ENCODE measurements around the gene CDC42EP1.

CDC42EP1 gene

DNA sequence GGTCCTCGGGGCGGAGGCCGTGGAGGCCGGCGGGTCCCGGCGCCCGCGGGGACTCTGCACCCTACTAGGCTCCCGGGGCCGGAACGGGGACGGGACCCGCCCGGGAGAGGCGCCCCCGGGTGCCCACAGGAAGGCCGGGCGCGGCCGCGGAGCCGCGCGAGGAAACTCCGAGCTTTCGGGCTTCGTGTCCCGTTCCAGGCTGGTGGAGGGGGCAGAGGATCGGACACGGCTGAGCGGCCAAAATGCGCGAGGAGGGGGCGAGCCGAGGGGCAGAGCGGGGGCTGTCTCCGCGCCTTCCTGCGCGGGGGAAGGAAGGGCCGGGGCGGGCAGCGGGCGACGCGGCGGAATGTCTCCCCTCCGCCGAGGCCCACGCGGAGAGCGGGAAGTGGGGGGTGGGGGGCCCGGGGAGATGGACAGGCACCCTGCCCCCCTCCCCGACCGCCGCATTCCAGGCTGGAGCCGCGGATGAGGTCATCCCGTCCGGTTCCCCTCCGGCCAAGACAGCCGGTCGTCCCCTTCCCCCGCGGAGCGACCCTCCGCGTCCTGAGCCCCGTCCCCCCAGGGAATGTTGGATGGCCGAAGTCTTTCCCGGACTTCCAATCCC lies 430 bp downstream of the CDC42EP1 start:
- no peak for DNase-seq (ENCODE audit: low read depth, low spot score)

DNA sequence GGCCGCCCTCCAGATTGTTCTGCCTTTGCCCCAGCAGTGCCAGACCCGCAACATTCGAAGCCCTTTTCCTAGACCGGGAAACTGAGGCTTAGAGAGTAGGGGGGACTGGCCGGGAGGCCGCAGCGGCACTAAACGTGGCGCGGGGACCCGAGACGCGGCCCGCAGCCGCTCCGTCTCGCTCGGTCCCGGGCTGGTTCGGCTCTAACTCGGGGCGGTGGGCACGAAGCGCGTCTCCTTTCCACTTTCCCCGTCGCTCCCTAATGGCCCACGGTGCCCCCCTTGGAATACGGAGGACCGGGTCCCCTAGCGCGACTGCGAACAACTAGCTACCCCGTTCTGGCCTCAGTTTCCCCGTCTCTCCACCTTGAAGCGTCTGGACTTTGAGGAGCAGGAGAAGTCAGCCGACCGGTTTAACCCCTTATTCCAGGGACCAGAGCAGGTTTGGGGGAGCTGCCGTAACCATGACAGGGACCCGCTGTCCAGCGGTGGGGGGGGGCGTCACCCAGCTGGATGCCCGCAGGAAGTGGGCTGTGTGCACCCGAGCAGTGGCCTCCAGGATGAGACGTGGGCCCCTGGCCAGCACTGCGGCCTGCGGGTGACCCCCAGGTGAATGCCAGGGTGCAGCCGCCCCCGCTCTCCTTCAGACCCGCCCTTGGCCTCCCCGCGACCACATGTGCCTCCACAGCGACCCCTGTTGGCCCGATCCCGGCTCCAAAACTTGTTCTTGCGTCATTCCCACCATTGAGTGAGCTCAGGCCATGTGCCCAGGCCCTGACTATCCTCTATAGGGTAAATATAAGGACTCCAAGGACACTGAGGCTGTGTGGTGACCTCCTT lies 1.1 kb downstream of the CDC42EP1 start:
- peak; percentile 69 for DNase-seq (ENCODE audit: low read depth, low spot score)

DNA sequence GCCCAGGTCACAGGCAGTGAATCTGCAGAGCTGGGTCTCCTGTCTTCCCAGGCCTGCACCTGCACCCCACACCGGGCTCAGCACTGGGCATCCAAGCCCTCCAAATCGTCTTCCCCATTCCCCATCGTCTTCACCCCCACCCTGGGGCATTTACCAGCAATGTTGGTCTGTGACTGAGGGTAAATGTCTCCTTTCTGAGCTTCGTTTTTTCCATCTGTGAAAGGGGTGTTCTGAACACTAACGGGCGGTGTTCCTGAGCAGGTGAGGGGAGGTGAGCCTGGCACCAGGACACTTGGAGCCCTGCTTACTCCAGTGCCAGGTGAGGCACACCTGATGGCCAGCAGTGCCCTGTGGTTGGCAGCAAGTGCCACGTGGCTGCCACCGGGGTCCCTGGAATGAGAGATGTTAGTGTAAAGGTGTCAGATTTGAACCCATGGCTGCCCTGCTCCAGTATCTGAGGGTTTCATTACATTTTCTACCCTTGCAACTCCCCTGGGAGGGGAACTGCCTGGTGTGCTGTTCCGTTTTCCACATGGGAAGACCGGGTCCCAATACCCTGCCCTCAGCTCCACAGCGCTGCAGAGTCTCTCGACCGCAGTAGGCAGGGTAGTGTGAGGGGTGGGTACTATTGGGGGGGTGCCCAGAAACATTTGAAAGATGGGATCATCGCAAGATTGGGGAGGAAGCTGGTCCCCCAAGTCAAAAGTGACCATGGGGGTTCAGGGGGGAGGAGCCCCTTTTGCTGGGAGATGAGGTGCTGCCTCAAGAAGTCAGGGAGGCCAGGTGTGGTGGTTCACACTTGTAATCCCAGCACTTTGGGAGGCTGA lies 2.0 kb downstream of the CDC42EP1 start:
- DNase-seq (ENCODE audit: low read depth, low spot score), result no peak

DNA sequence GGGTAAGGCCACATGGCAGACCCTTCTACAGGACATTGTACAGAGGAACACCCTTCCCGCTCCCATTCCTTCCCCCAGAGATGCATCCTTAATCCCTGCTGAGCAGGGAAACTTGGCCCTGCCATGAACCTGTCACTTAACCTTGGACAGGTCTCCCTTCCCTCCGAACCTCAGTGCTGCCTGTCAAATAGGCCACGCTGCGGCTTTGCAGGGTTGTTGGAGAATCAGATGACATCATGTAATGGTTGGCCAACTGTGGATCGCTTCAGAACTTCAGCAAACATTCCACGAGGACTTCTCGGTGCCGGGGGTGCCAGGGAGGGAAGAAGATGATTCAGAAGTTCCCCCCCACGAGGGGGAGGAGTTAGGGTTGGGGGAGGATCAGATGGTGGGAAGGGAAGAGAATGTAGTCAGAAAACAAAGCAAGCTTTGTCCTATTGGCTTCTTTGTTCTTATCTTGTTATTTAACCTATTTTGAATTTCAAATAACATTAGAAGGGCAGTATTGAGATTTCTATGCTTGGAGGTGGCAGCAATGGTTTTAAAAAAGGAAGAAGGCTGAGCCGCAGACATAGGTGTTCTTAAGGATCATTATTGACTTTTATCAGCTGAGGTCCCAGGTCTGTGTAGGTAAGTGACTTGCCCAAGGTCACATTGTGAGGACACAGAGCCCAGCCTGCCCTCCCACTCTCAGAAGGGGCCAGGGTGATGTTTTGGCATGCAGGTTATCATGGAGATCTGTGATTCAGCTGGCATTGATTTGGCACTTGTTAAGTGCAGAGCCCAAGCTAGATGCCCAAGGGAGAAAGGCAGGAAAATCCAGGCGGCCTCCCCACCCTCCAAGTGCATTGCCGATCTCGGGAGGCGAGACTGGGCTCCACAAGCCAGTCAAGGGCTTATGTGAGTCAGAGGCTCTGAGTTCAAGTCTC lies 3.1 kb downstream of the CDC42EP1 start:
- DNase-seq (ENCODE audit: low read depth, low spot score), result no peak

DNA sequence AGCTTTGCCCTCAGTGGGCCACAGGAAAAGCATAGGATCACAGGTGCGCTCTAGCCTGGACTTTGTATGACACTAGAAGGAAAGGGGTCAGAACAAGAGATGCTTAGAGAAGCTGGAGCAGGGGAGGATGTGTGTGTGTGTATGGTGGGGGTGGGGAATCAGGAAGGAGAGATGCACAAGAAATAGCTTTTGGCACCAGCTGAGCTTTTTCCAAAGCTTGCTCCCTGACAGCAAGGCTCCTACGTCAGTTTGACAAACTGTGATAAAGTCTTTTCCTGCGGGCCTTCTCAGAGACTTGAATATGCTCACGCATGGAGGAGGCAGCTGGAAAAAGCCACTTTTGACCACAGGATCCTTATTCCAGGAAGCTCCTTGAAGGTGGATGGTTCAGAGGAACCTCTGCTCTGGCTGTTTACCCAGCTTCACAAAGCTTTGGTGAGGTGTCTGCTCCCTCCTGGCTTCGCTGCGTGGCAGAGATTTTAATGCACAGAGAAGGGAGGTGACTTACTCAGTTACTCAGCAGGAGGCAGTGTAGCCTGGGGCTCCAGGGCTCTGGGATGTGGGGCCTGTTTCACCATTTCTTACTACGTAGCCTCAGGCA lies 3.9 kb downstream of the CDC42EP1 start:
- DNase-seq (ENCODE audit: low read depth, low spot score), result no peak

DNA sequence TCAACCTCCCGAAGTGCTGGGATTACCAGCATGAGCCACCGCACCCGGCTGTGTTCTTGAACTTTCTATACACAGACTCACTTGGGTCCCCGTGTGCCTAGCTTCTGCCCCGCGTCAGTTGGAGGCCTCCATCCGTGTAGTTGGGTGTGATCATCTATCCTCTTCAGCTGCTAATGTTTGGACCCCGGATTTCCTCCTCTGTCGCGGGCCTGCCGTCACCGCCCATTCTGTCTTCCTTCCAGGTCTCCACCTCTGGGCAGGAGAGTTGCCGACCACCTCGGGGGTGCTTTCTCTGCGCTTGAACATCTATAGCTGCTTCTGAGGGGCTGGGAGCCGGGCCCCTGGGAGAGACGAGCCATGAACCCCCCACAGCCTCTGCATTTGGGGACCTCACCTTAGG lies 5.5 kb downstream of the CDC42EP1 start:
- no peak for DNase-seq (ENCODE audit: low read depth, low spot score)

DNA sequence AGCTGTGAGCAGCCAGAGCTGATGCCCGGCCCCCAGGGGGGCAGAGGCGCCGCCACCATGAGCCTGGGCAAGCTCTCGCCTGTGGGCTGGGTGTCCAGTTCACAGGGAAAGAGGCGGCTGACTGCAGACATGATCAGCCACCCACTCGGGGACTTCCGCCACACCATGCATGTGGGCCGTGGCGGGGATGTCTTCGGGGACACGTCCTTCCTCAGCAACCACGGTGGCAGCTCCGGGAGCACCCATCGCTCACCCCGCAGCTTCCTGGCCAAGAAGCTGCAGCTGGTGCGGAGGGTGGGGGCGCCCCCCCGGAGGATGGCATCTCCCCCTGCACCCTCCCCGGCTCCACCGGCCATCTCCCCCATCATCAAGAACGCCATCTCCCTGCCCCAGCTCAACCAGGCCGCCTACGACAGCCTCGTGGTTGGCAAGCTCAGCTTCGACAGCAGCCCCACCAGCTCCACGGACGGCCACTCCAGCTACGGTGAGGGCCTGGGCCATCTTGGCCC lies 6.1 kb downstream of the CDC42EP1 start:
- no peak for DNase-seq (ENCODE audit: low read depth, low spot score)

DNA sequence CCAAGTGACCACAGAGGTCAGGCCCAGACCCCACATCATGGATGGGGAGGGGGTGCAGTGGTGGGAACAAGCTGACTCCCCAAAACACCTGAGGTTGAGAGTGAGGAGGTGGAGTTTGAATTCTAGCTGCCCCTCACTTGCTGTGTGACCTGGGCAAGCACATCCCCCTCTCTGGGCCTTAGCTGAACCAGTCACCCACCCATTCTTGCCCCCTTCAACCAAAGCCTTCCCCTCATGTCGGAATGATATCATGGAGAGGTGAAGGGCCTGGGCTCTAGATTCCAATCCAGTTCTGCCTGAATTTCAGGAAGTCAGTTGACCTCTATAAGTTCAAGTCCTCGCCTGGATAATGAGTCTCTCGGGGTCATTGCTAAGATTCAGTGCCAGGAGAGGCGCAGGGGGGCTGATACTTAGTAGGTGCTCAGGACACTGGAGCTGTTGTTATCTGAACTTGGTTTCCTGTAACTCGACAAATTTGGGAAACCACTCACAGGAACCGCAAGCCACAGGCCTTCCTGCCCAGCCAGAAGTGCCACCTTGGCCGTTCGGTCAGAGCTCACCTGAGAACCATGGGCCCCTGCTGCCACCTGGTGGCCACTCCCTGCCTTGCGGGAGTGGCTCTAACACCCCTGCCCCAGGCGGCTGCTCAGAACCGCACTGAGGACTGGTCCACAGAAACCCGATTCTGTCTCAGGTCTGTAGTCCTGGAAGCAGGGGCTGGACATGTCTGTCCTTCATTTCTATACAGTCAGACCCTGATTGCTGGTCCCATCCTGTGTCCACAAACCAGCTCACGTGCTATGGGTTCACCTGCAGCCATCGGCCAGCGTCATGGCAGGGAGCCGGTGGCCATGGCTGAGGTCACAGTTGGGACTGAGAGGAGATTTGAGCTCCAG lies 6.9 kb downstream of the CDC42EP1 start:
- peak; percentile 75 for DNase-seq (ENCODE audit: low read depth, low spot score)

DNA sequence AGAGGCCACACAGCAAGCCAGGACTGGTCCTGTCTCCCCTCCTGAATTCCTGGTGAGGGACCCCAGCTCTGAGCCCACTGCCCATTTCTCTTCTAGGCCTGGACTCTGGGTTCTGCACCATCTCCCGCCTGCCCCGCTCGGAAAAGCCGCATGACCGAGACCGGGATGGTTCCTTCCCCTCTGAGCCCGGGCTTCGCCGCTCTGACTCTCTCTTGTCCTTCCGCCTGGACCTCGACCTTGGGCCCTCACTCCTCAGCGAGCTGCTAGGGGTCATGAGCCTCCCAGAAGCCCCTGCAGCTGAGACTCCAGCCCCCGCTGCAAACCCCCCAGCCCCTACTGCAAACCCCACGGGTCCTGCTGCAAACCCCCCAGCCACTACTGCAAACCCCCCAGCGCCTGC lies 7.7 kb downstream of the CDC42EP1 start:
- DNase-seq (ENCODE audit: low read depth, low spot score), result no peak

DNA sequence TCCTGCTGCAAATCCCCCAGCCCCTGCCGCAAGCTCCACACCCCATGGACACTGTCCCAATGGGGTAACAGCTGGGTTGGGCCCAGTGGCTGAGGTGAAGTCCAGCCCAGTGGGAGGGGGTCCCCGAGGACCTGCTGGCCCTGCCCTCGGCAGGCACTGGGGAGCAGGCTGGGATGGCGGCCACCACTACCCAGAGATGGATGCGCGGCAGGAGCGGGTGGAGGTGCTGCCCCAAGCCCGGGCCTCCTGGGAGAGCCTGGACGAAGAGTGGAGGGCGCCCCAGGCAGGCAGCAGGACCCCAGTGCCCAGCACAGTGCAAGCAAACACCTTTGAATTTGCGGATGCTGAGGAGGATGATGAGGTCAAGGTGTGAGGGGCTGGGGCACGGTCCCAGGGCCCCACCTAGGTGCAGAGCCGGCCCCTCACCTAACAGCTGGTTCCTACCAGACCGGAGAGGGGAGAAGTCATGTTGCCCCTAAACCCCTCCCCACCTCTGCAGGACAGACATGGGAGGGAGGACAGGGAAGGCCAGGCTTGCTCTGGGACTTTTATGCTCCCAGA lies 8.2 kb downstream of the CDC42EP1 start:
- no peak for DNase-seq (ENCODE audit: low read depth, low spot score)

DNA sequence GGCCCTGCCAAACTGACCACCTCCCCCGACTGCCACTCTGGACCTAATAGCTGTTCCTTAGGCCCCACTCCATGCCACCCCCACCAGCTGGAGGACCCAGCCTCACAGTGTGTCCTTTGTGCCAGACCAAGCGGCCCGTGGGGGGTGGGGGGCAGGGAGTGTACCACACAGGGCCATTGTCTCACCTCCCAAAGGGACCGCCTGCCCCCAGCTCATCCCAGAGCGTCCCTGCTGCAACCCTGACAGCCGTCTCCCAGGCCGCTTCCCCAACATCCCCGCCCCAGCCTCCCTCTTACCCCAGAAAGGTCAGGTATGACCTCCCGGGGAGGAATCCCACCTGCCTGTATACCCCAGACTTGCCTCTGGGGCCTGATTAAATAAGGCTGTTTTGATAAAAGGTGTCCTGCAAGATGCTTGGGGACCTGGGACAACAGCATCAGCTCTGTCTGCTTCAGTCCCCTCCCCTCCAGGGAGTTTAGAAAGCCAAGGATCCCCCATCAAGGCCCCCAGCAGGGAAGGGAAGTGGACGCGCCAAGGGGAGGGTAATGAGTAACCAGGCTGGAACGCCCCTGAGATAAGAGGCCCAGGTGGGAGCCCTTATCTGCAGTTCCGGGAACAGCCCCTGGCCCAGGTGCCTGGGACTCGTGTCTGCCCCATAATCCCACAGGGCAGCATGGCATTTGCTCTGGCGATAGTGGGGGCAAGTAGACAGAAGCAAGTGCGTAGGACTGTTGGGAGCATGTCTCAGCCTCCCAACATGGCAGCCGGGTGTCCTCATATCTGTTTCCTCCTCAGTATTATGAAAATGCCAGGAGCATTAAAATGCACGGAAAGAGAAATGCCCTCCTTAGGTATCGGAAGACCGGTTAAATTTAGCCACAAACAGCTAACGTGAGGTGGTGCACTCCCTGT lies 9.0 kb downstream of the CDC42EP1 start:
- DNase-seq (ENCODE audit: low read depth, low spot score), result no peak

DNA sequence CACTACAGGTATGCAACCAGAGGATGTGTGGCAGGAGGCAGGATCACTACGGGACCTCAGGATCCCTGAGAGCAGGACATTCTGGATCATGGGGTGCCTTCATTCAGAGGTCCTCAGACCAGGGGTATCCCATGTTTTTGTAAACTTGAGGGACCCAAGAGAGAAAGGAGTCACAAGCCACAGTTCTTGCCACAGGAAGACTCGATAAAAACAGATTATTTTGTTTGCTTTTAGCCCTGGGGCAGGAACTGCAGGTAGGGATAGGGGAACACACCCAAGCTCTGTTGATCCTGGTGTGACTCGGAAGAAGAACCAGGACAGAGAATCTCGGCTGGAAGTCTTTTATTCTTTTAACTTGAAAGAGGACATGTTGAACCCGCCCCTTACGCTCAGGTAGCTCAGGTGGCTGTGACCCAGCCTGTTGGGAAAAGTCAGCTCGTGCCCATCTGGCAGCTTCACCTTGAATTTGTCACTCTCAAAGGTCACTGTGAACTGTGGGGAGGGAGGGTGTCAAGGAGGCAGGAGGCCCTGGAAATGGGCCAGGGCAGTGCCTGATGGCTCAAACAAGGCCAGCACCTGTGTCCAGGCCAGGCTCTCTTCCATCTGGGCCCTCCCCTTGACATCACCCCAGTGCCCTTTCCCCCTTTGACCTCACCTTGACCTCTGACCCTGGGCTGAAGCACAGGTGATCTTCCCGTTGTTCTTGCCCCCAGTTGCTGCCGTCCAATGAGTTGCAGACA lies 9.8 kb downstream of the CDC42EP1 start:
- no peak for DNase-seq (ENCODE audit: low read depth, low spot score)

DNA sequence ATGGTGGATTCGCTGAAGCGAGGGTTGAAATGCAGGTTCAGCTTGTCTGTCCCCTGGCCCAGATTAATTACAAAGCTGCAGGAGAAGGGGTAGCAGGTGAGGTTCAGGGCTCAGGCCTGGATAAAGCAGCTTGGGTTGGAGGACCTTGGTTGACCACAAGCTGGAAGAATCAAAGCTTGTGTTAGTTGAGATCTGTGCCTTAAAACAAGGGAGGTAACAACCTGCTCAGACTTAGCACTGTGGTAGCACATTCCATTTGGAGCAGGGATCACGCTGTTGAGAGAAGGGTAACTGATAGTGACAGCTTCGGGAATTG lies 10.3 kb downstream of the CDC42EP1 start:
- DNase-seq (ENCODE audit: low read depth, low spot score), result no peak

DNA sequence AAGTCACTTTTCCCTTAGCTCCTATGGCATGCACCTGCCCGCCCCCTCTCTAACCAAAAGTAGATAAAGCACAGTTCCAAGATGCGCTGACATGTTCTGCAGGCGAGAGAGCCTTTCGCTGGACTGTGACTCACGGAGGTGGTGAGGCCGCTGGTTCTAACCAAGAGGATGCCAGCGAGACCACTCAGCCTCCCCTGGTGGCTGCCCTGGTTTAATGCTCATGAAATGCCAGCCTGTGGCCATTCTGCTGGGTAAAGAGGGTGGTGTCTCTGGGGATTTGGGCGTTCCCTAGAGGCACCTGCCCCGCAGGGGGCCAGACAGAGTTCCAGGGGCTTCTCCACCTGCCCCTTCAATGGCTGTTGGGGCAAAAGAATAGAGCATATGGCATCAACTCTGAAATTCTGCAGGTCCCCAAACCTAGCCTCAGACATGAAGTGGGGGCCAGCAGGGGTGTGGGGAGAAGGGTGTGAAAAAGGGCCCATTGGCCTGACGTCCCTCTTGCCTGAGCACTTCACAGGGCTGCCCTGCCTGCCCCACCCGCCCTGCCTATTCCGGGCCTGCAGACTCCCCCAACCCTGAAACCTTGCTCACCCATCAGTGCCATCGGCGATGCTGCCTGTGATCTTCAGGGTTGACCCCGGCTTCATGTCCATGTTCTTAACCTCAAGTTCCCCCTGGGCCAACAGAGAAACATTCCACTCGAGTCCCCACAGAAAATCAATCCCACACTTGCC lies 11.1 kb downstream of the CDC42EP1 start:
- no peak for DNase-seq (ENCODE audit: low read depth, low spot score)

DNA sequence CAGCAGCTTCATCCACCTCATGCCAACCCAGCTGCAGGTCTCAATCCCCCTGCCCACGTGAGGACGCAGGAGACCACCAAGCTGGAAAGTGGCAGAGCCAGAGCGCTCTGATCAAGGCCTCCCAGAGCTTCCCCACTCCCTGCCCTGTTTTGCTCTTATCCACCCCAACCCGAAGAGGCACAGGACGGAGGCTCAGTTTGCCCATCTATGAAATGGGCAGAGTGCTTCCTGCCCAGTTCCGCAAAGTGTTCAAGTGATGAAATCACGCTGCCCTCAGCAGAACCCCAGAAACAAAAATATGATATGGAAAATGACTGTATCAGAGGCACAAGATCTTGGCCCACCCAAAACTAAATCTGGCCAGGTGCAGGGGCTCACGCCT lies 11.7 kb downstream of the CDC42EP1 start:
- DNase-seq (ENCODE audit: low read depth, low spot score), result no peak

DNA sequence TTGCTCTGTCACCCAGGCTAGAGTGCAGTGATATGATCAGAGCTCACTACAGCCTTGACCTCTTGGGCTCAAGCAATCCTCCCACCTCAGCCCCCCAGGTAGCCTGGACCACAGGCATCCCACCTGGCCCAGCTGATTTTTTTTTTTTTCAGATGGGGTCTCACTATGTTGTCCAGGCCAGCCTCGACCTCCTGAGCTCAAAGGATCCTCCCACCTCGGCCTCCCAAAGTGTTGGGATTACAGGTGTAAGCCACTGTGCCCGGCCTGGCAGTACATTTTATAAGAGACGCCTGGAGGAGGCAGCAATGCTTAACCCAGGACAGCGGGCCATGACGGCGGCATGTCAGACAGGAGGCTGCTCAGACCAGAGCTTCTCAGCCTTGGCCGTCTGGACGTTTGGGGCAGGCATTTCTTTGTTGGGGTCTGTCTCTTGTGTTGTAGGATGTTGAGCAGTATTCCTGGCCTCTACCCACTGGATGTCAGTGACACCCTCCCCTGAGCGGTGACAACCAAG lies 15.3 kb downstream of the CDC42EP1 start:
- DNase-seq (ENCODE audit: low read depth, low spot score), result no peak

DNA sequence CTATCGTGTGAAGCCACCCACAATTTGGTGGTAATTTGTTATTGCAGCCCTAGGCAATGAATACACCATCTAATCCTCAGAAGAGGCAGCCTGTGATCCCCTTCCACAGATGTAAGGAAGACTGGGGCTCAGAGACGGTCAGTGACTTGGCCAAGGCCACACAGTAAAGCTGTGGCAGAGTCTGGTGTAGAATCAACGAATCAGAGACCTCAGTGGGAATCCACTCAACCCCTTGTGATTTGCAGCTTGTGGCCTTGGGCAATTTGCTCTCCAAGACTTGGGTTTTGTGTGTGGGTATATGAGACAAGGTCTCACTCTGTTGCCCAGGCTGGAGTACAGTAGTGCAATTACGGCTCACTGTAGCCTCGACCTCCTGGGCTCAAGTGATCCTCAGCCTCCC lies 17.7 kb downstream of the CDC42EP1 start:
- DNase-seq (ENCODE audit: low read depth, low spot score), result no peak
